HG03135 (cell line): Measurements from ENCODE around the gene IL23A.
"Not testable (repeated sequence)": the region's sequence is repeated elsewhere in the genome, so short reads cannot be mapped to it uniquely, and the experiment has no call there.

Experiments used
- ATAC-seq: cut with Tn5 transposase; IDR thresholded peaks from one replicate; pipeline ENCODE4 v1.9.1; 2021; ENCODE audit warnings: mild to moderate bottlenecking, moderate library complexity; ENCODE audit not compliant: unreplicated experiment

Gene IL23A

GRCh38 chr12:56324206-56324605 lies 14.5 kb upstream of the IL23A start:
- no peak for ATAC-seq

- ATAC-seq = no peak
Observed at GRCh38 chr12:56326126-56326525, 12.6 kb upstream of the IL23A start.

- ATAC-seq = no peak
Observed at GRCh38 chr12:56326533-56326932, 12.2 kb upstream of the IL23A start.

- no peak for ATAC-seq
Observed at GRCh38 chr12:56330936-56331490, 7.7 kb upstream of the IL23A start.

GRCh38 chr12:56332512-56333196 lies 6.0 kb upstream of the IL23A start:
- ATAC-seq = no peak

GRCh38 chr12:56333197-56333678 lies 5.4 kb upstream of the IL23A start:
- no peak for ATAC-seq

GRCh38 chr12:56333679-56334489 lies 4.8 kb upstream of the IL23A start, which contains the start of gene PAN2:
PAN2 (minus strand) TSS chr12:56334000; CDS start chr12:56333094, 906 bp downstream.
- peak; percentile 88 for ATAC-seq

GRCh38 chr12:56334490-56334793 lies 4.2 kb upstream of the IL23A start:
- ATAC-seq = no peak

GRCh38 chr12:56335527-56335926 lies 3.2 kb upstream of the IL23A start:
- ATAC-seq = not testable (repeated sequence)

- ATAC-seq = no peak
Observed at GRCh38 chr12:56336361-56337167, 2.1 kb upstream of the IL23A start.

- ATAC-seq = no peak
Observed at GRCh38 chr12:56337753-56338251, 882 bp upstream of the IL23A start.

GRCh38 chr12:56339158-56339422 lies 406 bp downstream of the IL23A start:
- no peak for ATAC-seq

- no peak for ATAC-seq
Observed at GRCh38 chr12:56341616-56342015, 2.9 kb downstream of the IL23A start.

GRCh38 chr12:56342290-56342689 lies 3.6 kb downstream of the IL23A start:
- not testable (repeated sequence) for ATAC-seq

- no peak for ATAC-seq
Observed at GRCh38 chr12:56346675-56347074, 8.0 kb downstream of the IL23A start.

GRCh38 chr12:56347255-56347654 lies 8.6 kb downstream of the IL23A start:
- ATAC-seq = not testable (repeated sequence)

- ATAC-seq = no peak
Observed at GRCh38 chr12:56348776-56349175, 10.1 kb downstream of the IL23A start.

- ATAC-seq = no peak
Observed at GRCh38 chr12:56350662-56351061, 12.0 kb downstream of the IL23A start.

GRCh38 chr12:56351325-56351724 lies 12.6 kb downstream of the IL23A start:
- no peak for ATAC-seq

GRCh38 chr12:56358836-56359532 lies 20.3 kb downstream of the IL23A start:
- no peak for ATAC-seq
